Nephron progenitor cell (in vitro differentiated cells): Measurements from ENCODE around the gene OLFM2.

Experiments
- DNase-seq: peaks from one replicate; pipeline ENCODE4 v3.0.0; 2021
- H3K27ac Mint-ChIP-seq: 2 replicates; pipeline ENCODE4 v1.8.0; 2021; ENCODE audit warnings: mild to moderate bottlenecking, moderate library complexity, mixed read lengths
- H3K27me3 Mint-ChIP-seq: 2 replicates; pipeline ENCODE4 v1.8.0; 2021; ENCODE audit warnings: mild to moderate bottlenecking, low read depth, mixed read lengths; ENCODE audit not compliant: poor library complexity
- H3K36me3 Mint-ChIP-seq: 2 replicates; pipeline ENCODE4 v1.8.0; 2021; ENCODE audit warnings: low read depth, mixed read lengths
- H3K4me1 Mint-ChIP-seq: 2 replicates; pipeline ENCODE4 v1.8.0; 2021; ENCODE audit warnings: mixed read lengths
- H3K4me3 Mint-ChIP-seq: 2 replicates; pipeline ENCODE4 v1.8.0; 2021; ENCODE audit warnings: mild to moderate bottlenecking, moderate library complexity, mixed read lengths
- H3K9me3 Mint-ChIP-seq: 2 replicates; pipeline ENCODE4 v1.8.0; 2021; ENCODE audit warnings: mild to moderate bottlenecking, moderate library complexity, mixed read lengths
- CTCF ChIP-seq: fragments of 200-600 bp; sonication (generic); IDR thresholded peaks from 2 replicates; pipeline ENCODE4 v1.5.0; 2021; ENCODE audit warnings: antibody characterized with exemption

OLFM2 gene

GRCh38 chr19:9936326-9937000 is at the start of gene OLFM2:
TSS of gene OLFM2 (minus strand) at chr19:9936515. CDS start at chr19:9936366, 149 bp downstream.
- H3K27ac Mint-ChIP-seq, result peak within 1 kb of the TSS; percentile 17
- H3K4me1 Mint-ChIP-seq, result peaks cover 22% of the 10 kb centered on the region
- peaks cover 5% of the 10 kb centered on the region for H3K9me3 Mint-ChIP-seq
- H3K27me3 Mint-ChIP-seq, result peaks cover 51% of the 10 kb centered on the region
- peak; percentile 86 for DNase-seq
- peak within 1 kb of the TSS; percentile 96 for H3K4me3 Mint-ChIP-seq
- H3K36me3 Mint-ChIP-seq, result no peaks in the 10 kb centered on the region
- TF ChIP-seq CTCF, result no peak

- Mint-ChIP-seq H3K27me3 (no peaks in the 10 kb centered on the region), H3K27ac (no peak overlapping the region)
These were observed 45.3 kb upstream of the OLFM2 start for GRCh38 chr19:9981406-9982260.

DNA sequence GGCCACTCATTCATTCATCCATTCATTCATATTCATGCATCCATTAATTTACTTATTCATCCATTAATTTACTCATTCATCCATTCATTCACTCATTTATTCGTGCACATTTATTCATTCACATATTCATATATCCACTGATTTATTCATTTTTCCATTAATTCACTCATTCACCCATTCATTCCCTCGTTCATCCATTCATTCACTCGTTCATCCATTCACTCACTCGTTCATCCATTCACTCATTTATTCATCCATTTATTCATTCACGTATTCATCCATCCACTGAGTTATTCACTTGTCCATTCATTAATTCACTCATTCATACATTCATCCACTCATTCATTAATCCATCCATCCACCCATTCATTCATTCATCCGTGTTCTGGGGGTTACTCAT is 35.8 kb upstream of the OLFM2 start:
- H3K4me3 Mint-ChIP-seq, result no peak overlapping the region
- peaks cover 29% of the 10 kb centered on the region for H3K27me3 Mint-ChIP-seq
- H3K27ac Mint-ChIP-seq, result no peak overlapping the region
- H3K36me3 Mint-ChIP-seq, result no peaks in the 10 kb centered on the region
- no peak for DNase-seq
- no peak for TF ChIP-seq CTCF
- H3K9me3 Mint-ChIP-seq, result no peaks in the 10 kb centered on the region
- no peaks in the 10 kb centered on the region for H3K4me1 Mint-ChIP-seq

More at GRCh38 chr19:9981406-9982260, 45.3 kb upstream of the OLFM2 start:
- H3K4me3 Mint-ChIP-seq, result no peak overlapping the region
- H3K36me3 Mint-ChIP-seq, result no peaks in the 10 kb centered on the region
- no peak for DNase-seq
- peaks cover 13% of the 10 kb centered on the region for H3K4me1 Mint-ChIP-seq
- H3K9me3 Mint-ChIP-seq, result no peaks in the 10 kb centered on the region
- no peak for TF ChIP-seq CTCF

DNA sequence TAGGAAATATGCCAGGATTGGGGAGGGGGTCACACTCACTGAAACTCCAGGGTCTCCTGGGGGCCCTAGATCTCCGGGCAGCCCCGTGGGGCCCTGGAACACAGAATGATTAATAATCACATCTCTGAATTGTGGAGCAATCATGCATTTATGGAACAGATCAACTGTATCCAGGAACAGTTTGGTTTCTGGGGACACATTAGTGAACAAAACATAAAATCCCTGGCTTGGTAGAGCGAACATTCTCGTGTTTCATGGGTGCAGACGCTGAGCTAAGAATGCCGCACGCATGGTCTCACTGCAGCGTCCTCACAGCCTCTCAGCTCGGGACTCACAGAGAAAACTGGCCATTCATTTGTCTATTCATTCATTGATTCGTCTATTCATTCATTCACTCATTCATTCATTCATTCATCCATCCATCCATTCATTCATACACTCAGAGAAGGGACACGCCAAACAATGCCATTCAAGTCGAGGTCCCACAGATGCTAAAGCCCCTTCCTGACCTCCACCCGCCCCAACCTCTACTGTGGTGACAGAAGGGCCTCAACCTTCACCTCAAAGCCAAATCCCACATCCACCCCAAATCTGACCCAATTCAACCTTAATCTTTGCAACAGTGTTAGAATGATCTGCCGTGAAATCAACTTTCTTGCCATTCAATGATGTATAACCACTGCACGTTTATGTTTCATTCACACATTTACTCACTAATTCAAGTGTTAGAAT is 35.0 kb upstream of the OLFM2 start:
- no peak overlapping the region for H3K4me3 Mint-ChIP-seq
- TF ChIP-seq CTCF, result no peak
- no peaks in the 10 kb centered on the region for H3K36me3 Mint-ChIP-seq
- H3K9me3 Mint-ChIP-seq, result no peaks in the 10 kb centered on the region
- peaks cover 36% of the 10 kb centered on the region for H3K27me3 Mint-ChIP-seq
- no peaks in the 10 kb centered on the region for H3K4me1 Mint-ChIP-seq
- DNase-seq, result no peak
- no peak overlapping the region for H3K27ac Mint-ChIP-seq

DNA sequence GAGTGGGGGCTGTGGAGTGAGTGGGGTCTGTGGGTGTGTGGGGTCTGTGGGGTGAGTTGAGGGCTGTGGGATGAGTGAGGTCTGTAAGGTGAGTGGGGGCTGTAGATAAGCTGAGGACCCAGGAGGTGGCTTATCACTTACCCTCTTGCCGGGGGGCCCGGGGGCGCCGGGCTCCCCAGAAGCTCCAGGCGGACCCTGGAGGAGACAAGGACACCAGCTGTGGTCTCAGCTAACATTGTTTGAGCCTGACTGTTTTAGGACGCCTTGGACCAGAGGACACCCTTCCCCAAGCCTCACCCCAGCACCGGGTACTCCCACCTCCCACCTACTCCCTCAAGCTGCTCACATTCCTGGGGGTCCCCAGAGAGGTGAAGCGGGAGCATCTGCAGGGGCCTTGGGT is 34.2 kb upstream of the OLFM2 start:
- Mint-ChIP-seq H3K4me3 (no peak overlapping the region), H3K36me3 (no peaks in the 10 kb centered on the region), H3K27me3 (peaks cover 44% of the 10 kb centered on the region), H3K4me1 (no peaks in the 10 kb centered on the region), H3K27ac (no peak overlapping the region), H3K9me3 (no peaks in the 10 kb centered on the region)
- DNase-seq, result no peak
- TF ChIP-seq CTCF, result no peak
